Sciatic nerve (tissue), 2 donors: ENCODE data around the gene GNAI2. TPM values are rescaled to one million over a fixed set of nuclear protein-coding genes. Genes with fewer than 3 reads are reported as not detected.
"Not testable (repeated sequence)": the region's sequence is repeated elsewhere in the genome, so short reads cannot be mapped to it uniquely, and the experiment has no call there.

Source experiments
- ATAC-seq: fragments of 200-7000 bp; cut with Tn5 transposase; one replicate; pipeline ENCODE4 v1.9.1; 2020; ENCODE audit warnings: mild to moderate bottlenecking, moderate library complexity
- DNase-seq: peaks from one replicate; pipeline ENCODE4 v3.0.0-alpha.2; 2020; ENCODE audit warnings: low spot score
- intact Hi-C: fragments of 100-400 bp; cut with DNase I; formaldehyde crosslinking; loops from one replicate; pipeline ENCODE4 v1.14.2; 2022
- total RNA-seq: library from RNA; stranded (reverse); fragmentation: NEBNext Ultra II Directional; extraction: Animal tissue kit (Norgen Biotek cat#: 25700); gene quantifications from one replicate; pipeline ENCODE4 v1.2.1, GENCODE V29; 2021
- donor health status: DM: no; HTN: no; CAD: no.
- donor health status: DM: no; HTN: no; CAD: no.

The GNAI2 gene
- total RNA-seq, 1 donor from 2014 or later, result 313 TPM

DNA sequence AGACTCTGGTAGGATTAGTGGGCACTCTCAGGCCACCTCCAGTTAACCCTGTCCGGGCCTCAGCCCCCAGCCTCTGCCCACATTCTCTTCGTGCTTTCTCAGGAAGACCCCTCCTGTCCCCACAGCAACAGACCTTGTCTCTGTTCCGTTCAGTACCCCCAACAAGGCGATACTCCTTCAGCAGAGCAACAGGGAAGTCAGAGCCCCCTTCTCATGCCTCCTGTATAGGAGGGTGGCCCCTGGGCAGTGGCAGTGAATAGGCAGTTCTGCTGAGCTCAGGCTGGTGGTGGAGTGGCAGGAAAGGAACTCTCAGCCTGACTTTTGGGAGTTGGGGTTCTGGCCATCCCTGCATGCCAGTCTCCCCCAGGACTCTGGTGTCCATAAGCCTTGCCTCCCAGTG lies 33.5 kb downstream of the GNAI2 start:
- DNase-seq (no peak), ATAC-seq (no peak)
- intact Hi-C loops, result no loop called here

DNA sequence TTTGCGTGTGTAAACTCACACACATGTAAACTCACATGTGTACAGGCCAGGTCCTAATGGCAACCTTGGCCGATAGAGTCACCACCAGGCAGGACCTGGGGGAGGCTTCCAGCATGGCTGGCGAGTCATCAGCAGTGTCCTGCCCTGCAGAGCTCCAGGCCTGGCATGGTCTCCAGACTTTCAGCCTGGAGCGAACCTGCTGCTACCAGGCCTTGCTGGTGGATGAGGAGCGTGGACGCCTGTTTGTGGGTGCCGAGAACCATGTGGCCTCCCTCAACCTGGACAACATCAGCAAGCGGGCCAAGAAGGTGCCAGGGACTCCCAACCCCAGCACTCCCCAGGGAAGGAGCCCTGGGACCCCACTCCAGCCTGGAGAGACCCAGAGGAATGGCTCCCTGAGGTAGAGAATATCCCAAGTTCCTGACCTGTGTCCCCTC lies 34.0 kb downstream of the GNAI2 start:
- no peak for ATAC-seq
- DNase-seq, result no peak
- intact Hi-C loops, result no loop called here

DNA sequence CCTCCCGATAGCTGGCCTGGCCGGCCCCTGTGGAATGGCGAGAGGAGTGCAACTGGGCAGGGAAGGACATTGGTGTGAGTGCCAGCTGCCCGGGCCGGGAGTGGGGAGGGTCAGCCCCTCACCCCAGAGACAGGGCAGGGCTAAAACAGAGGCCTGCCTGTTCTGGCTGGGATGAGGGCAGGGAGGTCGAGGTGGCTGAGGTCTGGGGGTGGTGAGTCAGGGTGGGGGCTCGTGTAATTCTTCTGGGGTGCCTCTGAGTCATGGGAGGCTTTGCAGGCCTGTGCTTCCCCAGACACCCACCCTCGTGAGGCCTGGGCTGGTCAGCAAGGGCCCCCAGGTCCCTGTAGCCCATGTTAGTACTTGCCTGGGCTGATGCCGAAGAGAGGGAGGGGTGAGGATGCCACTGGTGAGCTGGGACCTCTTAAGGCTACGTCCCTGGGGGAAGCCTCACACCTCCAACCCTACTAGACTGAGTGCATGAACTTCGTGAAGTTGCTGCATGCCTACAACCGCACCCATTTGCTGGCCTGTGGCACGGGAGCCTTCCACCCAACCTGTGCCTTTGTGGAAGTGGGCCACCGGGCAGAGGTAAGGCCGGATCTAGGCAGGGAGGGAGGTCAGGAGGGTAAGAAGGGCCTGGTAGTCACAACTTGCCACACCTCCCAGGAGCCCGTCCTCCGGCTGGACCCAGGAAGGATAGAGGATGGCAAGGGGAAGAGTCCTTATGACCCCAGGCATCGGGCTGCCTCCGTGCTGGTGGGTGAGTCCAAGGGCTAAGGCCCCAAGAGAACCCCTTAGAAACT lies 34.6 kb downstream of the GNAI2 start:
- intact Hi-C loops, result no loop called here
- no peak for ATAC-seq
- DNase-seq, result no peak

DNA sequence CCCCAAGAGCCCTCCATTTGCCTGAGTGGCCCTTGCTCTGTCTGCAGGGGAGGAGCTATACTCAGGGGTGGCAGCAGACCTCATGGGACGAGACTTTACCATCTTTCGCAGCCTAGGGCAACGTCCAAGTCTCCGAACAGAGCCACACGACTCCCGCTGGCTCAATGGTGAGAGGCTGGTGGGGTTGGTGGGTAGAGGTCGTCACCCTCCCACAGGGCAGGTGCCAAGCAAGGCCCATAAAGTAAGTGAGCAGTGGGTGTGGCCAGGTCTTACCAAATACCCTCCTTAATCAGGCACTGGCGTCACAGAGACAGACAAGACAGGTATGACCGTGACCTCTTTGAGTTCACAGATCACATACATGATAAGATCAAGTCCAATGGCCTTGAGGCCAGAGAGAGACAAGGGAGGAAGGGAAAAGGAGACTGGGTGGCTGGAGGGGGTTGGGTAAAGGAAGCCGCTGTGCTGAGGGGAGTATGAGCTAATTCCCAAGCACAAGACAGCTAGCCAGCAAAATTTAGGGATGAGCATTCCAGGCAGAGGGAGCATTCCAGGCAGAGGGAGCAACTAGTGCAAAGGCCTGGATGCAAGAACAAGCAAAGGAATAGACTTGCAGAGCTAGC lies 35.4 kb downstream of the GNAI2 start:
- ATAC-seq (no peak), DNase-seq (no peak)
- intact Hi-C loops, result no loop called here

DNA sequence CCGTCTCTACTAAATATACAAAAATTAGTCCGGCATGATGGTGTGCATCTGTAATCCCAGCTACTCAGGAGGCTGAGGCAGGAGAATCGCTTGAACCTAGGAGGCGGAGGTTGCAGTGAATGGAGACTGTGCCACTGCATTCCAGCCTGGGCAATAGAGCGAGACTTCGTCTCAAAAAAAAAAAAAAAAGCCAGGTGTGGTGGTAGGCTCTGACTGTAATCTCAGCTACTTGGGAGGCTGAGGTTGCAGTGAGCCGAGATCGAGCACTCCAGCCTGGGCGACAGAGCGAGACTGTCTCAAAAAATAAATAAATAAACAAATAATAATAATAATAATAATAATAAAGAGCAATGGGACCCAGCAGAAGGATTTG lies 36.5 kb downstream of the GNAI2 start:
- intact Hi-C loops, ATAC-seq, DNase-seq: not testable (repeated sequence)

DNA sequence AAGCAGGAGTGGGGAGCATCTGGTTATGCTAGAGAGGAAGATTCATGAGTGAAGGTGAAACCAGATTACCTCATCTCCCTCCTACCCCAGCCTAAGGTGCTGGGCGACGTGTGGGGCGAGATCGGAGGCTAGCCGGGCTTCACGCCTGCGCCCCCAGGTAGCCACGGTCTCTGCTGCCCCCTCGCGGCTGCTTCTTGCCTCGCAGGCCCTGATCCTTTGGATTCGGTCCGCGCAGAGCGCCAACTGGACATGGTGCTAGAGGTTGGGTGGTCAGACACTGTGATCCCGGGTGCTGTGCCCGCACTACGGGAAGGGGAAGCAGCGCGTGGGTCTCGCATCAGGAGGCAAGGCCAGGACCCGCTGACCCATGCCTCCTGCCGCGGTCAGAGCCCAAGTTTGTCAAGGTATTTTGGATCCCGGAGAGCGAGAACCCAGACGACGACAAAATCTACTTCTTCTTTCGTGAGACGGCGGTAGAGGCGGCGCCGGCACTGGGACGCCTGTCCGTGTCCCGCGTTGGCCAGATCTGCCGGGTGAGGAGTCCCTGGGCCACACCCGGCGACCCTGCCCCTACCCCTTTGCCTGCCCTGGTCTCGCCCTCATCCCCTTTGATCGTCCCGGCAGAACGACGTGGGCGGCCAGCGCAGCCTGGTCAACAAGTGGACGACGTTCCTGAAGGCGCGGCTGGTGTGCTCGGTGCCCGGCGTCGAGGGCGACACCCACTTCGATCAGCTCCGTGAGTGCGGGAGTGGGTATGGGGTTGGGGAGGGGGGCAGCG lies 37.1 kb downstream of the GNAI2 start:
- intact Hi-C loops, result no loop called here
- peak; percentile 95 for DNase-seq
- peak; percentile 72 for ATAC-seq

DNA sequence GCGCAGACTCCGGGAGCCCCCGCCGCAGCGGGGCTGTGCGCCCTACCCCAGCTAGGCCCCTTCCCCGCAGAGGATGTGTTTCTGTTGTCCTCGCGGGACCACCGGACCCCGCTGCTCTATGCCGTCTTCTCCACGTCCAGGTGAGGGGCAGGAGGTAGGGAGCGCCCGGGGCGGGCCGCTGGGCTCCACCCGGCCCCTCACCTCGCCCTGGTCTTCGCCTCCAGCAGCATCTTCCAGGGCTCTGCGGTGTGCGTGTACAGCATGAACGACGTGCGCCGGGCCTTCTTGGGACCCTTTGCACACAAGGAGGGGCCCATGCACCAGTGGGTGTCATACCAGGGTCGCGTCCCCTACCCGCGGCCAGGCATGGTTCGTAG lies 37.7 kb downstream of the GNAI2 start:
- ATAC-seq, result no peak
- no peak for DNase-seq
- intact Hi-C loops, result loop anchor here (2.0 kb wide), 1 partner anchor 45 kb away; no protein-coding TSS in a partner anchor

DNA sequence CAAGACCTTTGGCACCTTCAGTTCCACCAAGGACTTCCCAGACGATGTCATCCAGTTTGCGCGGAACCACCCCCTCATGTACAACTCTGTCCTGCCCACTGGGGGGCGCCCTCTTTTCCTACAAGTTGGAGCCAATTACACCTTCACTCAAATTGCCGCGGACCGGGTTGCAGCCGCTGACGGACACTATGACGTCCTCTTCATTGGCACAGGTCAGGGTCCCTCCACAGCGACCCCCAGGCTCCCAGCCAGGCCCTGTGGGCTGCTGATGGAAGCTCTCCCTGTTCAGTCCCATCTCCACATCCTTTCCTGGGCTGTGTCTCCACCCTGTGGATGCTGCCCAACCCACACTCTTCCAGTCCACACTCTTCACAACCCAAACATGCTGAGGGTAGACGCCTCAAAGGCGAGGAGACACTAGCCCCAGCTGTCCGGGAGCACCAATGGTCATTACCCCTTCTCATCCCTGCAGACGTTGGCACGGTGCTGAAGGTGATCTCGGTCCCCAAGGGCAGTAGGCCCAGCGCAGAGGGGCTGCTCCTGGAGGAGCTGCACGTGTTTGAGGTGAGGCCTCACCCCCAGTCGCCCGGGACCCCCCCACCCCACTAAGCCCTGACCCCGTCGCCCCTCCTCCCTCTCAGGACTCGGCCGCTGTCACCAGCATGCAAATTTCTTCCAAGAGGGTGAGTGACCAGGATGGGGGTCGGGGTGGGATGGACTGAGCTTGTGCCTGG lies 38.5 kb downstream of the GNAI2 start:
- ATAC-seq (peak; percentile 34), DNase-seq (no peak)
- intact Hi-C loops, result loop anchor here (2.0 kb wide), 1 partner anchor 46 kb away; no protein-coding TSS in a partner anchor

DNA sequence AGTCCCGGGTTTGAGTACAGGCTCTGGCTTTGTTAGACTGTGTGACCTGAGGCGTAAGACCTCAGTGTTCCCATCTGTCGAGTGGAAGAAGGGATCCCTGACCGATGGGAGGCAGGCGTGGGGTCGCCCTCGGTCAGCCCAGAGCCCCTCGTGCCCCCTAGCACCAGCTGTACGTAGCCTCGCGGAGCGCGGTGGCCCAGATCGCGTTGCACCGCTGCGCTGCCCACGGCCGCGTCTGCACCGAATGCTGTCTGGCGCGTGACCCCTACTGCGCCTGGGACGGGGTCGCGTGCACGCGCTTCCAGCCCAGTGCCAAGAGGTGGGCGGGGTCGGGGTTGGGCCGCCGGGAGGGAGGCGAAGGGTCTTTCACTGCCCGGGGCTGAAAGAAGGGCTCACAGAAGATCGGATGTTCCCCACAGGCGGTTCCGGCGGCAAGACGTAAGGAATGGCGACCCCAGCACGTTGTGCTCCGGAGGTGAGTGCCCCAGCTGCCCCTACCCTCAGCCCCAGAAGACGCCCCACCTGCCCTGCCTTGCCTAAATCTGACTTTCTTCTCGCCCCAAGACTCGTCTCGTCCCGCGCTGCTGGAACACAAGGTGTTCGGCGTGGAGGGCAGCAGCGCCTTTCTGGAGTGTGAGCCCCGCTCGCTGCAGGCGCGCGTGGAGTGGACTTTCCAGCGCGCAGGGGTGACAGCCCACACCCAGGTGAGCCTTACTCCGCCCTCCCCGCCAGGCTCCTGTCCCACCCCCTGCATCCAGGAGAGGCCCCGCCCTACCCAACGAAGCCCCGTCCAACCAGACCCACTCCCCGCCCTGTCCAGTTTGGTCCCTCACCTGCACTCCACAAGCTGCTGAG lies 39.4 kb downstream of the GNAI2 start:
- DNase-seq (no peak), ATAC-seq (no peak)
- intact Hi-C loops, result loop anchor here (2.0 kb wide), 1 partner anchor 47 kb away; no protein-coding TSS in a partner anchor

DNA sequence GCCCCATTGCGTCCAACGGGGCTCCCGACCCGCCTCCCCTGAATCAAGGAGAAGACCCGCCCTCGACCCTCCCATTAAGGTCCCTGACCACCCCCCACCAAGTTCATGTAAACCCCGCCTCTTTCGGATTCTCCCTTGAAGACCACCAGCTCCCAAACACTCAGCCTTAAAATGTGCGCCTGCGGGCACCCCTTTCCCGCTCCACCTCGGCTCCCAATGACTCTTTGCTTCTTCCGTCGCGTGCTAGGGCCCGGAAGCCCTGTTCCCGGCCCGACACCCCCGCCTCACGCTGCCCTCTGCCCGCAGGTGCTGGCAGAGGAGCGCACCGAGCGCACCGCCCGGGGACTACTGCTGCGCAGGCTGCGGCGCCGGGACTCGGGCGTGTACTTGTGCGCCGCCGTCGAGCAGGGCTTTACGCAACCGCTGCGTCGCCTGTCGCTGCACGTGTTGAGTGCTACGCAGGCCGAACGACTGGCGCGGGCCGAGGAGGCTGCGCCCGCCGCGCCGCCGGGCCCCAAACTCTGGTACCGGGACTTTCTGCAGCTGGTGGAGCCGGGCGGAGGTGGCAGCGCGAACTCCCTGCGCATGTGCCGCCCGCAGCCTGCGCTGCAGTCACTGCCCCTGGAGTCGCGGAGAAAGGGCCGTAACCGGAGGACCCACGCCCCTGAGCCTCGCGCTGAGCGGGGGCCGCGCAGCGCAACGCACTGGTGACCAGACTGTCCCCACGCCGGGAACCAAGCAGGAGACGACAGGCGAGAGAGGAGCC lies 40.2 kb downstream of the GNAI2 start:
- no peak for ATAC-seq
- no peak for DNase-seq
- intact Hi-C loops, result loop anchor here (2.0 kb wide), 1 partner anchor 47 kb away; no protein-coding TSS in a partner anchor

DNA sequence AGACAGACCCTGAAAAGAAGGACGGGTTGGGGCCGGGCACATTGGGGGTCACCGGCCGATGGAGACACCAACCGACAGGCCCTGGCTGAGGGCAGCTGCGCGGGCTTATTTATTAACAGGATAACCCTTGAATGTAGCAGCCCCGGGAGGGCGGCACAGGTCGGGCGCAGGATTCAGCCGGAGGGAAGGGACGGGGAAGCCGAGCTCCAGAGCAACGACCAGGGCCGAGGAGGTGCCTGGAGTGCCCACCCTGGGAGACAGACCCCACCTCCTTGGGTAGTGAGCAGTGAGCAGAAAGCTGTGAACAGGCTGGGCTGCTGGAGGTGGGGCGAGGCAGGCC lies 40.7 kb downstream of the GNAI2 start:
- intact Hi-C loops, result no loop called here
- DNase-seq (no peak), ATAC-seq (no peak)

DNA sequence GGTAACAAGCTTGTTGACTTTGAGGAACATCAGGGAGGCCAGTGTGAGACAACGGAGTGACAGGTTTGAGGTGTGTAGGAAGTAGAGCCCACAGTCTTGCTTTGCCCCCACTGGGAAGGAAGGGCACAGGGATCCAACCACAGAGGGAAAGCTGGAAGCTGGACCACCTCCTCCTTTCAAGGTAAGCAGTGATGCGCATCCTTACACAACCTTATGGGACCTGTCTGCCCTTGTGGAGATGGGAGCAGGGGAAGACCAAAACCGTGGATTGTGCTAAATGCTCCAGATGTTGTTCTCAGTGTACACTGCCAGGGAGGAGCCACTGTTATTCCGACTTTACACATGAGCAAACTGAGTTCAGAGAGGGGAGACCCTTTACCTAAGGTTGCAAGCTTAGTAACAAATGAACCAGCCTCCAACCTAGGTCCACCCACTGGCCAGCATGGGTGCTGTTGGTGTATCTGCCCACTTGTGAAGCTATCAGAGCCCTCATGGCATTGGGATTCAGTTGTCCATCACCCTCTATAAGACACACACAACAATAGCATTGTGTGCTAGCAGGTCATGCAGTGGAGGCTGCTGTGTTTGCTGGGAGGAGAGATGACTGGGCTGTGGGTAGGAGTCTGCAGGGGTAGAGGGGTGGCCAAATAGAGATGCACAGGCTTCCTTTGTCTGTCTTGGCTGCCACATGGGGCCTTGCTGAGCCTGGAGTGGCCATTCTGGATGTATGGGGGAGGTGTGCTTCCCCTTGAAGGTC lies 42.3 kb downstream of the GNAI2 start:
- intact Hi-C loops, result no loop called here
- ATAC-seq, result peak; percentile 9
- no peak for DNase-seq

DNA sequence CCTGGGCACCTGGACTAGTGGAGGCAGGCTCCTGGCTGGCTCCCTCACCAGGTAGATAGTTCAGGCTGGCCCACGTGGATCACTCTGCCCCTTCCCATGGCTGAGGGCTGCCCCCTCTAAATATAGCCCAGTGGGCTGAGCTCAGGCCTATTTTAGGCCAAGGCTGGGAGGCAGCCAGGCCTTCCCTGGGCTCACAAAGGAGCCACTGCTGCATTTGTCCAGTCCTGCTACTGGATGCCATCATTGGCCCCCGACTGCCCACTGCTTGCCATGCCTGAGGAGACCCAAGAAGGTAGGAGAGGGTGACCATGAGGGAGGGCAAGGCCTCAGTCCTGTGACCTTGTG lies 42.8 kb downstream of the GNAI2 start, which contains the start of gene LSMEM2:
TSS of gene LSMEM2 (plus strand) at position 208 of the 345 bp plus-strand sequence. CDS start at position 235, 27 bp downstream.
- DNase-seq, result no peak
- ATAC-seq, result peak; percentile 8
- intact Hi-C loops, result no loop called here

DNA sequence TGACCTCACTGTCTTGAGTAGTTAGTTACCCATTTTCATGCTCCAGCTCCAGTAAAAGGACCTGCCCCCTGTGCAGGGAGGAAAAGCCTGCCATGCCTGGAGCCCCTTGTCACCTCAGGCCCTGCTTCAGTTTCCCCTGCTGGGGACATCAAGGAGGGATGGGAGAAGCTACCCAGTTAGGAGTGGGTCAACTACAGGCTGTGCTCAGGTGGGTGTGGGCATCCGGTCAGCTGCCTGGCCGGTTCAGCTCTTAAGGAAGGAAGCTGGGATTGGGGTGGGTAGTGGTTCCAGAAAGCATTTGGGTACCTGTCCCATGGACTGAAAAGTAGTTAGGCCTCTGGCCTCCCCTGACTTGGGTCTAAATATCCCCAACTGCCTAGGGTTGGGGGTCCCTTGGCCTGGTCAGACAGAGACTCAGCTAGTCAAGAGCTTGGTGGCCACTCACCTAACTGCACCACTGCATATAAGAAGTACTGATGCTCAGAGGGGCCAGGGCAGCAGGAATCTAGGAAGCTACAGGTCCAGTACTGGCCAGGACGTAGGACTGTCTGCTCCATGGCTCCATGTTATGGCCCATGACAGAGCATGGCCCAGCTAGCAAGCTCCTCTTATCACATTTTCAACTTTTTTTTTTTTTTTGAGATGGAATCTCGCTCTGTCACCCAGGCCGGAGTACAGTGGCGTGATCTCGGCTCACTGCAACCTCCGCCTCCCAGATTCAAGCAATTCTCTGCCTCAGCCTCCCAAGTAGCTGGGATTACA lies 43.4 kb downstream of the GNAI2 start:
- no peak for DNase-seq
- intact Hi-C loops, result no loop called here
- no peak for ATAC-seq

DNA sequence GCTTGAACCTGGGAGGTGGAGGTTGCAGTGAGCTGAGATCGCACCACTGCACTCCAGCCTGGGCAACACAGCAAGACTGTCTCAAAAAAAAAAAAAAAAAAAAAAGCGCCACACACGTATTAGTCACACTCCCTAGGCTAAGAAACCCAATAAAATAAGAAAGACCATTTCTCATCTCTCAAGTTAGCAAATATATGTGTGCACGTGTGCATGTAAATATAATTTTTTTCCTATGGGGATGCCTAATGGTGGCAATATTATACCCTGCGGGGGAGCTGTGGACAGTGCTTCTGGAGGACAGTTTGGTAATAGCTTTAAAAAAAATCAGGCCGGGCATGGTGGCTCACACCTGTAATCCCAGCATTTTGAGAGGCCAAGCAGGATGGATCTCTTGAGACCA lies 48.1 kb downstream of the GNAI2 start:
- intact Hi-C loops, ATAC-seq, DNase-seq: not testable (repeated sequence)
